Left ventricle myocardium superior (tissue), 1 donor: Measurements from ENCODE around the gene SIGLEC15. TPM values are rescaled to one million over a fixed set of nuclear protein-coding genes. Genes with fewer than 3 reads are reported as not detected.
"Not testable (repeated sequence)": the region's sequence is repeated elsewhere in the genome, so short reads cannot be mapped to it uniquely, and the experiment has no call there.

Experiments used
- ATAC-seq: fragments of 200-7000 bp; cut with Tn5 transposase; one replicate; pipeline ENCODE4 v1.9.1; 2020; ENCODE audit warnings: mild to moderate bottlenecking, moderate library complexity
- DNase-seq: peaks from one replicate; pipeline ENCODE4 v3.0.0-alpha.2; 2020
- intact Hi-C: fragments of 100-400 bp; cut with micrococcal nuclease; formaldehyde crosslinking; loops from one replicate; pipeline ENCODE4 v1.11.0; 2022
- total RNA-seq: library from RNA; stranded (reverse); fragmentation: NEBNext Ultra II Directional; extraction: Animal tissue kit (Norgen Biotek cat#: 25700); gene quantifications from one replicate; pipeline ENCODE4 v1.2.1, GENCODE V29; 2021
- donor health status: DM: no; HTN: yes; CAD: no; lungs with severe emphysema.

Gene SIGLEC15
- total RNA-seq, 1 donor from 2014 or later = 0.10 TPM

DNA sequence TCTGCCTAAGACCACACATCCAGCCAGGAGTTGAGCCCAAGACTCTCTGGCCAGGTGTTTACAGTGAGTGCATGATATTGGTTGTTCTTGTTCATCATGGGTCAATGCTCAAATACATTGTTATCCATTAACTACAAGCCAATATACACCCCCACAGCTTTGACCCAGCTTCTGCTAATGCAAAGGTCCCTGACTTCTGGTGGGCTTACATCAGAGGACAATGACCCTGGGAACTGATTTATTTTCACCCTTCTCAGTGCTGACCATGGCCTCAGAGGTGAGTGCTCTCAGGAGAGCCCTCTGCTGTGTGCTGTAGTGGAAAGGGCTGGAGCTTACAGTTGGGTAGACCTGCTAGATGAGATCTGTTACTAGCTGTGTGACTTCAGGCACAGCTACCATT is 10.7 kb upstream of the SIGLEC15 start:
- ATAC-seq, DNase-seq, intact Hi-C loops: not testable (repeated sequence)

DNA sequence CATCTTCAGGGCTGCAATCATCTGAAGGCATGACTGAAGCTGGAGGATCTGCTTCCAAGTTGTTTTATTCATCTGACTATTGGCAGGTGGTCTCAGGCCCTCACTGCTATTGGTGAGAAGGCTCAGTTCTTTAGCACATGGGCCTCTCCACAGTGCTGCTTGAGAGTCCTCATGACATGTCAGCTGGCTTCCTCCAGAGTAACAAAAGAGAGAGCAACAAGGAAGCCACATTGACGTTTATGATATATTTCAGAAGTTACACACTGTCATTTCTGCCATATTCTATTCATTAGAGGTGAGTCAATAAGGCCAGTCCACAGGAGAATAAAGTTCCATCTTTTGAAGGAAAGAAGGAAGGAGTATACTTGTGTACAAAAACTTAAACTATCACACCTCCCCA is 7.9 kb upstream of the SIGLEC15 start:
- DNase-seq = no peak
- no peak for ATAC-seq
- intact Hi-C loops = no loop called here

DNA sequence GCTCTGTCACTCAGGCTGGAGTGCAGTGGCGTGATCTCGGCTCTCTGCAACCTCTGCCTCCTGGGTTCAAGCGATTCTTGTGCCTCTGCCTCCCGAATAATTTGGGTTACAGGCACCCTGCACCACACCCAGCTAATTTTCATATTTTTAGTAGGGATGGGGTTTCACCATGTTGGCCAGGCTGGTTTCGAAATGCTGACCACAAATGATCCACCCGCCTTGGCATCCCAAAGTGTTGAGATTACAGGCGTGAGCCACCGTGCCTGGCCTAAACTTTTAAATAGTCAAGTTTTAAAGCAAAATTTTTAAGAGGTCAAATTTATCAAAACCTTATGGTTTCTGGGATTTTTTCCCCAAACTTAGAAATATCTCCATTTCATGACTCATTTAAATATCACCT is 6.7 kb upstream of the SIGLEC15 start:
- intact Hi-C loops, DNase-seq, ATAC-seq: not testable (repeated sequence)

DNA sequence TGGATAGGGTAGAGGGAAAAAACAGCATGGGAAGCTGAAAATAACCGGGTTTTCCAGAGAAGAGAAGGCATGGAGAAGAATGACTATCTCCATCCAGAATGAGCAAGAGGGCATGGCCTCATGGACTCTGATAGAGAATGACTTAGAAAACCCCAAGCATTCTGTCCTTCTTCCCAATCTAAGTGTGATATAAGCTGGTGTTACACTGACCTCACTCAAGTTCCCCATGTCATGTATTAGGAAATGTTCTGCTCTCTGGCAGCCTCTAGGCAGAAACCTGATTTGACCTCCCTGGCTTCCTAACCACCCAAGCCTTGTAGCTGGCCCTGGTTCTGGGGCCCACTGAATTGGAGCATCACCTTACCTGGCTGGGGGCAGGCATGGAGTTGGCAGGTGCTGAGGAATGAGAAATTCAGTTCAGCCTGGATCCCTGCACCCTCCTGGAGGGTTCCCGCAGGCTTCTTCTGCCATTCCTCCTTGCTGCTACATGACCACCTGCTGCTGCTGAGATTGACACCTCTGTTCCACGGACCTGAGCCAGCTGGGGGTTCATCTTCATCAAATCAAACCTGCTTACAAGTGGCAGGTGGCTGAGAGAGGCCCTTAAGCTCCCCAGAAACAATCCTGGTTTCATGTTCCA is 5.2 kb upstream of the SIGLEC15 start:
- intact Hi-C loops = no loop called here
- no peak for ATAC-seq

DNA sequence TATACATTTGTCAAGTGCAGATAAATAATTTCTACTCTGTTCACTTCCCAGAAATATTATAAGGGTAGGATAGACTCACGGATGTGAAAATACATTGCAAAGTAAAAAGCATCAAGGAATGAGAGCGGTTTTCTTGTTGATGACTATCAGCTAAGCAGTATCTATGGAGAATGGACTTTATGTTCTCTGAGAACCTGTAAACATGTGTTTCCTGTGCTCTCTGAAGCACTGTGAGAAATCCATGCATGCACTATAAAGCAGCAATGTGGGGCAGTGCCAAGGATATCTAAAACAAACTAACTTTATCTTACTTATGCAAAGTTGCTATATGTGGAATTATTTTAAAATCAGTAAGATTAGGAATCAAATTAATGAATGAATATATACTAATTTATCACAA is 4.4 kb upstream of the SIGLEC15 start:
- no peak for ATAC-seq
- DNase-seq = no peak
- intact Hi-C loops = no loop called here

More for the DNA sequence above, 5.2 kb upstream of the SIGLEC15 start:
- DNase-seq = no peak

DNA sequence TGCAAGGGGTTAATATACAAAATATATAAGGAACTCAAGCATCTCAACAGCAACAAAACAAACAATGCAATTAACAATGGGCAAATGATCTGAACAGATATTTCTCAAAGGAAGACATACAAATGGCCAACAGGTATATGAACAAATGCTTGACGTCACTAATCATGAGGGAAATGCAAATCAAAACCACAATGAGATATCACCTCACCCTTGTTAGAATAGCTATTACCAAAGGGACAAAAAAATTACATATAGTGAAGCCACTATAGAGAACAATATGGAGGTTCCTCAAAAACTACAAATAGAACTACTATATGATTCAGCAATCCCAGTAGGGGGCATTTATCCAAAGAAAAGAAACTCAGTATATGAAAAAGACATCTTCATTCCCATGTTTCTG is 3.8 kb upstream of the SIGLEC15 start:
- DNase-seq = no peak
- ATAC-seq = no peak
- intact Hi-C loops = no loop called here

DNA sequence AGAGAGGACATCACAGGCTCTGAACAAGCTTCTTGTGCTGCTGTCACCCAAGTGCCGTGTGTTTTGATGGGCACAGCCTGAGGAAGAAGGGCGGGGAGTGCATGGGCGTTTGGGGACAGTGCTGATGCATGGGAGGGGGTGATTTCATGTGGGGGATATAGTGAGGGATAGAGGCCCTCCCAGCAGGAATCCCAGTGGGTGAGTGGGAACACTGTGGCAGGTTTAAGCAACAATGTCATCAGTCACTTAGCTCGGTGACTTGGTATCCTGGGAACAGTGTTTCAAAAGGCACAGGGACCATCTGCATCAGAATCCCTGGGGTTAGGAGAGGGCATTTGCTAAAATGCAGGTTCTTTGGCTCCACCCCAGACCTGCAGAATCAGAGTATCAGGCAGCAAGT is 609 bp downstream of the SIGLEC15 start:
- no peak for DNase-seq
- no peak for ATAC-seq
- intact Hi-C loops = no loop called here

DNA sequence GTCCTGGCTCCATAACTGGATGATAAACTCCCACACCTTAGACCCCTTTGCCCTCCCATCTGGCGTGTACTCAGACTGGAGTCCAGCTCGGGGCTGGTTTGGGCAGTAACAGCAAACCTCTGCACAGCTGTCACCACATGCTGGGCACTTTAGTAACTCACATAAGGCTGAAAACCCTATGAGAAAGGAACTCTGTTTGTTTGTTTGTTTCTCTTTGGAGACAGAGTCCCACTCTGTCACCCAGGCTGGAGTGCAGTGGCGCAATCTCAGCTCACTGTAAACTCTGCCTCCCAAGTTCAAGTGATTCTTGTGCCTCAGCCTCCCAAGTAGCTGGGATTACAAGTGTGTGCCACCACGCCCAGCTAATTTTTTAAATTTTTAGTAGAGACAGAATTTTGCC is 1.2 kb downstream of the SIGLEC15 start:
- intact Hi-C loops, DNase-seq, ATAC-seq: not testable (repeated sequence)

DNA sequence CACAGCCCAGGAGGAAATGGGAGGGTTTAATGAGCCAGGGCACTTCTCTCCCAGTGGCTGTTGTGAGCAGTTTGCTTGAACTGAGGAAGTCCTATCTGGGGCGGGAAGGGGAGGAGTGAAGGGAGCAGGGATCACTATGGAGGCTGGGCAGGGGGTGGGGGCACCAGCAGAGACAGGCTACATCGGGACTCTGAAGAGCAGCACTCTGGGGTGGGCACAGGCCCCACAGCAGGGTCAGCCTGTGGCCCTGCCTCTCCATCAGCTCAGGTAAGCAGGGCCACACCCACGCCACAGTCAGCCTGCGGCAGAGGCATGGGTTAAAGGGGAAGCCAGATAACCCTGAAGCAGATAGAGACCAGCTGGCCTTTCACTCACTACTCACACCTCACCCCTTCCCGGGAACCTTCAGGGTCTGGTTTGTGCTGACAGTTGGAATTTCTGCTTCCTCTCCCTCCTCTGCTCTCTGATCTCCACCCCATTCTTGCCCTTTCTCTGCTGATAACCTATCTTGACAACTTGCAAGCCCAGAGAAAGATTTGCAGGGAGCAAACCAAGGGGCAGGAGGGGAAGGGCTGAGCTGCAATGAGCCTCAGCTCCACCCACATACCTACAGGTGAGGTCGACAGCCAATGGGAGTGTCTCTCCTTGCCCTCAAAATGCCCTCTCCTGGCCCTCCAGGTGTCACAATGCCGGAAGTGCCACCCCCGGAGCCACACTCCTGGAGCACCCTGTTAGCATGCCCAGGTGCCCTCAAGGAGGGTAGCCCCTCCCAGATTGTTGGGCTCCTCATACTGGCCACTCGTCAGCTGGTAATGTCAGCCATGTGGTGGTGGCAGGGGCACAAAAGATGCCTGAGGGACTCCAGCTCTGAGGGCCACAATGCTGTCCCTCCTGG is 3.7 kb downstream of the SIGLEC15 start:
- ATAC-seq (peak; percentile 77), DNase-seq (no peak)

DNA sequence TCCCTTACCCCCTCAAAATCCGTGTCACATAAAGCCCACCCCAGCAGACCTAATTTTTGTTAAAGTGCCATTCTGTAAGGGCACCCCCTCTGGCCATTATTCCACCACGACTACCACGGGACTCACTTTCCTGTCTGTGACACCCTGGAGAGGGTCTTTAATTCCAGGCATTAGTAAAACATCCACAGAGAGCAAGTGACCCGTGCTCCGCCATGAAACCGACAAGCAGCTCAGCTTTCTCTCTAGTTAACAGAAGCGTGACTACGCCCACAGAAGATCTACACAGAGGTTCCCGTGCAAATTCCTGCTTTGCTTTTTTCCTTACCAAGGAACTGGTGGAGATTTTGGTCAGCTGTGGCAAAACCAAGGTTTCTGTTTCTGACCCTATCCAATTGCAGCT is 4.4 kb downstream of the SIGLEC15 start:
- DNase-seq (no peak), ATAC-seq (no peak)
- intact Hi-C loops = loop anchor here (10.0 kb wide), 1 partner anchor 105 kb away; the partner anchor contains the start of gene SLC14A1

More for the DNA sequence above, 3.7 kb downstream of the SIGLEC15 start:
- intact Hi-C loops = no loop called here

DNA sequence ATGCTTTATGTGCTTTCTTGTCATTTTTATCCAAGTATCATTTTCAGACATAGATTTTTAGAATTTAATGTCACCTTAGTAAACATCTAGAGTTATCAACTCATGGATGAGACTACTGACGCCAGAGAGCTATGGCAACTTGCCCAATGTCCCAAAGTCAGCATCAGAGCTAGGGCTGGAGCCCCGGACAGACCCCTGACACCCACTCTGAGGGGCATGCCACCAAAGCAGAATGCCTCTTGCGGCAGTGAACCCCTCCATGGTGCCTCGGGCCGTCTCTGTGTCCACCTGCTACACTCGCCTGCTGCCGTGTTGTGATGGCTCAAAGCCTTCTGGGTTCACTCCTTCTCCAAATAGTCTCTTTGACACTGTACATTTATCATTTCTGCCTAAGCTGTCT is 5.4 kb downstream of the SIGLEC15 start:
- intact Hi-C loops = loop anchor here (10.0 kb wide), 1 partner anchor 106 kb away; the partner anchor contains the start of gene SLC14A1
- ATAC-seq (no peak), DNase-seq (no peak)

DNA sequence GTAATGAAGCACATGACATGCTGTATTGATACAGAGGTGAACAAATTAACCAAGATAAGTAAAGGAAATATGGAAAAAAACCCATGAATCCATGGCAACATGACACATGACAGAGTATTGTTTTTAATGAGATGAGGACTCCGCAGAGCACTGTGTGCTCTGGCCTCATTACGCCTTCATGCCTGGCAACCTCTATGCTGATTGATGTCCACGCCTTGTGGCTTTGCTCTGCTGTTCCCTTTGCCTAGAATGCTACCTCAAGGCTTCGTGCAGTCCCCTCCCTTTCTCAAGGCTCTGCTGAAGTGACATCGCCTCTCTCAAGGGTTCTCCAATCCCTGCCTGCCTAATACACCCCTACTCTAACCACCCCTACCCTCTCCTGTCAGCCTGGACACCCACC is 8.4 kb downstream of the SIGLEC15 start:
- intact Hi-C loops = loop anchor here (10.0 kb wide), 1 partner anchor 109 kb away; the partner anchor contains the start of gene SLC14A1
- no peak for ATAC-seq

DNA sequence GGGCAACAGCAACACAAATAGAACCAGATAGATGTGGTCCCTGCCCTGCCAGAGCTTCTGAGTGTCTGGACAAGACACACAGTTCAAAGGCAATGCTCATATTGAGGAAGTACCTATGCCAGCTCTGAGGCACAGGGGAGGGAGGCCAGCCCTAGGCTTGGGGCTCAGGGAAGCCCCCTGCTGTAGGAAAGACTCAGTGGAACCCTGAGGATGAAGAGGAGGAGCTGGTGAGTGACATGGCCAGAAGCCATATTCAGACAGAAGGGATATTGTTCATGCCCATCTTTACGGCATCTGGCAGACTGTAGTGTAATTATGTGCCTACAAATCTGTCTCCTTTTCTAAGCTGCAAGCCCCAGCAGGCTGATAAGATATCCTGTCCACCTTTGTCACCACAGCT is 8.8 kb downstream of the SIGLEC15 start:
- intact Hi-C loops = loop anchor here (10.0 kb wide), 1 partner anchor 110 kb away; the partner anchor contains the start of gene SLC14A1
- no peak for DNase-seq
- ATAC-seq = no peak

More for the DNA sequence above, 8.4 kb downstream of the SIGLEC15 start:
- DNase-seq = no peak

DNA sequence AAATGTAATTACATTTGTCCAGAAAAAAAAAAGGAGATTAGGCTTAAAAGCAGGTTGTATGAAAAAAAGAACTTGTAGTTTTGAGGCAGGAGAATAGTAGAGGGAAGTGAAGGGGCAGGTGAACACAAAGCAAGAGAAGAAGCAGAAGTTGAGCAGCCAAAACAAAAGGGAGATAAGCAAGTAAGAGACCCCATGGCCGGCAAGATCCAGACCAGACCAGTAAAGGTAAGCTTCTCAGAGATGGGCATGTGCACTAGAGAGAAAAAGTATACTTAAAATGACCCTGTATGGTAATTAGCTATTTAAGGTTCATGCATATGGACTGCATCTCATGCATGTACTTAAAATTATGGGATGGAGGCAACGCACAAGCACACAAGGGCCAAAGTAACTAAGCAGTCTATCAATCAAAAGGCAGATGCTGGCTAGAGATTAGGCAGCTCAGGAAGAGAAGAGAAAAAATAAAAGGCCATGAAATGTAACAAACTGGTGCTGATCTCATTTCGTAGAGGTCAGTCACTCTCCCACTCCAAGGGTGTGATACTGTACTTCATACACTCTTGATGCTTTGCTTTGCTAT is 9.7 kb downstream of the SIGLEC15 start:
- DNase-seq (no peak), ATAC-seq (no peak)
- intact Hi-C loops = loop anchor here (10.0 kb wide), 1 partner anchor 110 kb away; the partner anchor contains the start of gene SLC14A1

DNA sequence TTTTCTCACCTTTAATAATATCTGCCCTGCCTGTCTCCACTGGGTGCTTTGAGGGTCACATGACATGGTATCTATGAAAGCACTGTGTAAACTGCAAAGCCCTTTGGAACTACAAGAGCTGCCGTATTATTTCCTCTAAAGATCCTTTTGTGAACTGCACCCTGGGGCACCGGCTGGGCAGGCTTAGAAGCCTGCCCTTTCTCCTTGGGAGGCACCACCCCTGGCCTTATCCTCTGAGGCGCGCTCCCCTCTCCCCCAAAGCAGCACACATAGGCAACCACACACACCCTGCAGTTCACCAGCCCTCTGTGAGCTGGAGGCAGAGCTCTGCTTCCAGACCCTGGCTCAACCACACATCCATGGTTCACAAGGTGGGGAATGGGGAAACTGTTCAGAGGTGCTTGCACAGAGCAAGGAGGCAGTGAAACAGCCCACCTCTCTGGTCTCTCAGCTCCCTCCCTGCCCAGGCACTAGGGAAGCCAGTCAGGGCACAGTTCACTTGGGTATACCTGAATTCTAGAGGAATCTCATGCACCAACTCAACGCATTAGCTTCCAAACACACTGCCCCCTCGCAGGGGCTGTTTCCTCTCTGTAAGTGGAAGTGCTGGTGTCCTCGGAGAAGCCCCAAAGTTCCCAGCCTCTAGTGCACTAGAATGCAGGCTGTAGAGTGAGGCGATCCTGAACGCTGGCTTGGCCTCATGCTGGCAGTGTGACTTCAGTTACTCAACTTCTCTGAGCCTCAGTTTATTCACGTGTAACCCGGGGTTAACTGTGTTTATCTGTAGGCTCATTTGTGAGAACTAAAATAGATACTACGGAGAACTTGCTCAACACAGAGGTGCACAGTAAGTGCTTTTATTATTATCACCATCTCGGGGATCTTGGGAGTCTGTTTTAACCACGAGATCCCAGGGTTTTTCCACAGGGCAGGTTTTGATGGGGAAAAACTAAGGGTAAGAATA is 11.0 kb downstream of the SIGLEC15 start:
- intact Hi-C loops = loop anchor here (10.0 kb wide), 1 partner anchor 112 kb away; the partner anchor contains the start of gene SLC14A1
- no peak for ATAC-seq
- DNase-seq = no peak

DNA sequence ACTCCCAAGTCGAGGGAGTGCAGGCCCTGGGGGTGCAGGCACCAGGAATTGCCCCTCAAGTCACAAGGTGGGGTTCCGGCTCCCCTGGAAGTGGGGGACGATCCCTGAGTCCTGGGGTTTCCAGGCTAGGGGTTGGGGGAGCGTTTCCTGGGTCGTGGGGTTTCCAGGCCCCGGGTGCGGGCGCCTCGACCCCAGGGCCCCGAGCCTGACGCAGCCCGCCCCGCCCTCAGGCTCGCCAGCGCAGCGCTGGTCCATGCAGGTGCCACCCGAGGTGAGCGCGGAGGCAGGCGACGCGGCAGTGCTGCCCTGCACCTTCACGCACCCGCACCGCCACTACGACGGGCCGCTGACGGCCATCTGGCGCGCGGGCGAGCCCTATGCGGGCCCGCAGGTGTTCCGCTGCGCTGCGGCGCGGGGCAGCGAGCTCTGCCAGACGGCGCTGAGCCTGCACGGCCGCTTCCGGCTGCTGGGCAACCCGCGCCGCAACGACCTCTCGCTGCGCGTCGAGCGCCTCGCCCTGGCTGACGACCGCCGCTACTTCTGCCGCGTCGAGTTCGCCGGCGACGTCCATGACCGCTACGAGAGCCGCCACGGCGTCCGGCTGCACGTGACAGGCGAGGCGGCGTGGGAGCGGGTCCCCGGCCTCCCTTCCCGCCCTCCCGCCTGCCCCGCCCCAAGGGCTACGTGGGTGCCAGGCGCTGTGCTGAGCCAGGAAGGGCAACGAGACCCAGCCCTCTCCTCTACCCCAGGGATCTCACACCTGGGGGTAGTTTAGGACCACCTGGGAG is 12.0 kb downstream of the SIGLEC15 start:
- intact Hi-C loops = loop anchor here (10.0 kb wide), 1 partner anchor 113 kb away; the partner anchor contains the start of gene SLC14A1
- DNase-seq (peak; percentile 72), ATAC-seq (peak; percentile 75)

DNA sequence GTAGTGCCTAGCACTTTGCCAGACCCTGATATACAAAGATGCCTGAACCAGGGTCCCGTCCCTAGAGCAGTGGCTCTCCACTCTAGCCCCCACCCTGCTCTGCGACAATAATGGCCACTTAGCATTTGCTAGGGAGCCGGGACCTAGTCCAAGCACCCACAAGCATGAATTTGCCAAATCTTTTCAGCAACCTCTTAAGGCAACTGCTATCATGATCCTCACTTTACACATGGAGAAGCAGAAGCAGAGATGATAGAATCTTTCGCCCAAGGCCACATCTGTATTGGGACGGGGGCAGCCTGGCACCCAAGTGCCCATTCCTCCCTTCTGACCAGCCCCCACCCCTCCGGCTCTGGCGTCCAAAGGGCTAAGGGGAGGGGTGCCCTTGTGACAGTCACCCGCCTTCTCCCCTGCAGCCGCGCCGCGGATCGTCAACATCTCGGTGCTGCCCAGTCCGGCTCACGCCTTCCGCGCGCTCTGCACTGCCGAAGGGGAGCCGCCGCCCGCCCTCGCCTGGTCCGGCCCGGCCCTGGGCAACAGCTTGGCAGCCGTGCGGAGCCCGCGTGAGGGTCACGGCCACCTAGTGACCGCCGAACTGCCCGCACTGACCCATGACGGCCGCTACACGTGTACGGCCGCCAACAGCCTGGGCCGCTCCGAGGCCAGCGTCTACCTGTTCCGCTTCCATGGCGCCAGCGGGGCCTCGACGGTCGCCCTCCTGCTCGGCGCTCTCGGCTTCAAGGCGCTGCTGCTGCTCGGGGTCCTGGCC is 13.0 kb downstream of the SIGLEC15 start:
- ATAC-seq (peak; percentile 56), DNase-seq (peak; percentile 47)
- intact Hi-C loops = loop anchor here (10.0 kb wide), 1 partner anchor 114 kb away; the partner anchor contains the start of gene SLC14A1
